GM15510 (cell line): ENCODE data around the gene NRDE2.
A peak's percentile ranks its signal among the peaks of the same experiment; 100 is the strongest.

Source experiments
- POLR2A ChIP-seq: IDR thresholded peaks from 3 replicates; pipeline ENCODE4 v1.6.1; 2011; ENCODE audit warnings: borderline replicate concordance; ENCODE audit not compliant: insufficient read length; ENCODE audit errors: extremely low read depth

NRDE2 gene

DNA sequence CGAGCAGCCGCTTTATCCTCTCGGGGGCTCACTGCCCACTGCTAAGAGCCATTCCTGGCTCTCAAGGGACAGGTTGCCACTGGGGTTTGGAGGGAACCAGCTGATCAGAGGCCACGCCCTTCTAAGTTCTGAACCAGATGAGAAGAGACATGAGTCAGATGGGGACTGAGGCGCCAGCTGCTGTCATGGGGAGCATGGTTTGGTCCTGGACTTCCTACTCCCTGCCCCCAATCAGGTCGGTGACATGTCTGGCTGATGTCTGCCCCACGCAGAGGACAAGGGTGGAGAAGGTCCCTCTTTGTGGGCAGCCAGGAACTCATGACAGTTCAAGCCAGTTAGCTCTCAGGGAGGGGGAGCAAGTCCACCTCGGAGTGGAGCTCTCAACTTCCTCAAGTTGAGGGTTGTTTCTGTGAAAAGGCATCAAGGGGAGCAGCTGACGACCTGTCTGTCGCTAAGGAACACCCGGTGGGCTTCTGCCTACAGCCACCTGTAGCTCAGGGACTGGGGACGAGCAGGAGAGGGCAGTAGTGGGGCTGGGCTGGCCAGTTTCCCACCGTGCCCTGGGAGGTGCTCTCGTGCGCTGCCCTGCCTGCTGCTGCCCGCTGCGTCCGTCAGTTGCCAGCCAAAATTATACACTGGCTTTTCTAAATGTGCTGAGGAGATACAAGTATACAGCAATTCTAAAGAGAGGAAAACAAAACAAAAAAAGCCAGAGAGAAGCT, 54.9 kb downstream of the NRDE2 start:
- TF ChIP-seq POLR2A = no peak

DNA sequence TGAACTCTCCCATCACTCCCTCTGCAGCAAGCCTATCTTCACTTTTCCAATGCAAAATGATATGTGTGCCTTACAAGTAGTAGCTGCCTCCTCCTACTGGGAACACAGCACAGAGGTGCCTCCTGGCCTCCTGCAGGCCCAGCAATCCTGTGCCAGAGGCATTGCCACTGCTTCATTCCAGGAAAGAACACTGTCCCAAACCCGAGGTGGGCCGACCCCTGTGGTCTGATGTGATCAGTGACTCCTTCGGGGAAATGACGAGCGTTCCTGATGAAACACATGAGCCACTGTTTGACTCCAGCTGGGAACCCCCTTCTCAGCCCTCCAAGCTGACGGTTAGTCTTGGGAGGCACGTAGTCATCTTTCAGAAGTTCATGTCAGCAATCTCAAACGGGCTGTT, 55.9 kb downstream of the NRDE2 start:
- no peak for TF ChIP-seq POLR2A

DNA sequence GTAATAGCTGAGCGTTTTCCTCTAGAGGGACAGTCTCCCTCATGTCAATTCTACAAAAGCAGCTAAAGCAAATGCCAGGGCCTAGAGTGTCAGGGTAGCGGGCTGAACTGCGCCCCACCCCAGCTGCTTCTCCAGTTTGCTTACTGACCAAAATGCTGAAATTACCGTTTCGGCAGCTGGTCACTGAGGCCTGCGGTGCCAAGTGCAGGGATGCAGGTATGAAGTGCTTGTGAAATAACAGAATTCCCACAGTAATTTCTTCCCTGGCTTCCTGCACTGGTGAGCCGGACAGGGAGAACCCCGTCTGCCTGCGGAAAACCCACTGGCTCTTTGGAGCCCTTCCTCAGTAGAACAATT, 56.3 kb downstream of the NRDE2 start:
- no peak for TF ChIP-seq POLR2A

DNA sequence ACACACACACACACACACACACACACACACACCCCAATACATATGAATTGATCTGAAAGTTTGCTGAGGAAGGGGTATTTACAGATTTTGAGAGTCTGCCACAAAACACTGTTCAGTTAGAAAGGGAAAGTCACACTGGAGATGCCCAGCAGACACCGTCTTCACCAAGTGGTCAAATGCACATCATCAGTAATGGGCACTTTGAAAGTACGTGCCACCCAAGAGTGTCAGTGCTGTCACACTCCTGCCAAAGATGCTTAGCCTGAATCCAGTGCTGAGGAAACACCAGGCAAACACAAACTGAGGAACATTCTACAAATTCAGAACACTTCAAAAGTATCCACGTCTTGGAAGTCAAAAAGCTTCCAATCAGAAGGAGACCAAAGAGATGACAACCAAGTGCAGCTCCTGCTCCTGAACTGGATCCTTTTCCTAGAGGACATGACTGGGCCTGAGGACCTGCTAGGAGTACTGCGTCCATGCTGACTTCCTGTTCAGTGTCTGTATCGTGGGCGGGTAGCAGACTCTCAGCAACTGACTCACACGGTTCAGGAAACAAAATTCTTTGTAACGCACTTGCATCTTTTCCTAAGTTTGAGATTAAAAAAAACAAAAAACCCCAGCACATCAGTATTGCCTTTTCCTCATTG, 56.8 kb downstream of the NRDE2 start:
- TF ChIP-seq POLR2A = no peak

DNA sequence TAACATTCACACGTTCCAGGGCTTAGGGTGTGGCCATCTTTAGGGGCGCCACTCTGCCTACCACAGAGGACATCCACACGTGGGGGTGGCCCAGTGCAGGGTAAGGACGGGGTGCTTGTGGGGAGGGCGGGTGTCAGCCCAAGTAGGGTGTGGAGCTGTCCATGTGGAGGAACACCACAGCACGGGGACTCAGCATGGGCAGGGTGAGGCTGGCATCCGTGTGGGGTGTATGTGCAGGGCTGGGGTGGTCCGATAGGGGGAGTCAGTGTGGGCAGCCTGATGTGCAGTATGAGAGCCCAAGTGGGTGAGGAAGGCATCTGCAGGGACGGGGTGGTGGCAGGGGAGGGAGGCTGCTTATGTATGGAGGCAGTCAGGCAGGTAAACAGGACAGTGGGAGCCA, 57.7 kb downstream of the NRDE2 start:
- no peak for TF ChIP-seq POLR2A

DNA sequence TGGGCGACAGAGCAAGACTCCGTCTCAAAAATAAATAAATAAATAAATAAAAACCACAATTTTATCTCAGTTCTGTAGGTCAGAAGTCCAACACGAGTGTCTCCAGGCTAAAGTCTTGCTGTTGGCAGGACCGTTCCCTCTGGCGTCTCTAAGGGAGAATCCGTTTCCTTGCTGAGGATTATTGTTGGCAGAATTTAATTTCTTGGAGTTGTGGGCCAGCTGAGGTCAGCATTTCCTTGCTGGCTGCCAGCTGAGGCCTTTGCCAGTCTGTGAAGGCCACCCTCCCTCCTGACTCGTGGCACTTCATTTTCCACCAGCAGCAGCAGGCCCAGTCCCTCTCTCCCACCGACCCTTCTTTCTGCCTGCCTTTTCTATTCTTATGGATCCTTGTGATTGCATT, 58.2 kb downstream of the NRDE2 start:
- no peak for TF ChIP-seq POLR2A

DNA sequence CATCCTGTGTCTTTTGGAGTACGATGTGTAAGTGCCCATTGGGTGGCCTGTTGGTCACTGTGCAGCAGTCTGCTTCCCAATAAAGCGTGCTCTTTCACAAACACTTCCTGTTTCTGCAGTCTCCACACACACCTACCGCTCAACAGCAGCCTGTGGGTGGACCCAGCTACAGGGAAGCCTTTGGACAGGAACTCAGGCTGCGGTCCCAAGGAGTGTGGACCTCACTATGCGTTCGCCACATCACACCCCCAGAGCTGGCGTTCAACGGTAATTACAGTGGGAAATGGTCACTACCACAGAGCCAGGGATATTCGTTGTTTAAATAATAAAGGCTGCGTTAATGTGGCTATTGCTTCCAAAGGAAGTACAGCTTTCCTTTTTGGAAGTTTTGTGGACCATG, 59.2 kb downstream of the NRDE2 start:
- TF ChIP-seq POLR2A = no peak

DNA sequence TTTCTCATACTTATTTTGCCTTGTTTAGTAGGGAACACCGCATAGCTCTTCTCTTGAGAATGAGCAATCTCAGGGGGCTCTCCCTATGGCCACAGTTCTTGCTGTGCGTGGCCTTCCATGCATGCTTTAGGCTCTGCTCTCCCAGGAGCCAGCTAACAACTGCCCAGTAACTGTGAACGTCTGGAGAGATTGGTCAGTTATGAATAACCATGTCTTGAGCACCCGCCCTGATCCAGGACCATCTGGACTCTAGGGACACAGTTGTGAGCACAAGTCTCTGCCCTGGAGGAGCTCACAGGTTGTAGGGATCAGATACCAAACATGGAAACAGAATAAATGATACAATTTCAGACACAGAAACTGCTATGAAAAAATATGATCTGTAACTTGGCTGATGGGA, 63.3 kb downstream of the NRDE2 start:
- TF ChIP-seq POLR2A = no peak

DNA sequence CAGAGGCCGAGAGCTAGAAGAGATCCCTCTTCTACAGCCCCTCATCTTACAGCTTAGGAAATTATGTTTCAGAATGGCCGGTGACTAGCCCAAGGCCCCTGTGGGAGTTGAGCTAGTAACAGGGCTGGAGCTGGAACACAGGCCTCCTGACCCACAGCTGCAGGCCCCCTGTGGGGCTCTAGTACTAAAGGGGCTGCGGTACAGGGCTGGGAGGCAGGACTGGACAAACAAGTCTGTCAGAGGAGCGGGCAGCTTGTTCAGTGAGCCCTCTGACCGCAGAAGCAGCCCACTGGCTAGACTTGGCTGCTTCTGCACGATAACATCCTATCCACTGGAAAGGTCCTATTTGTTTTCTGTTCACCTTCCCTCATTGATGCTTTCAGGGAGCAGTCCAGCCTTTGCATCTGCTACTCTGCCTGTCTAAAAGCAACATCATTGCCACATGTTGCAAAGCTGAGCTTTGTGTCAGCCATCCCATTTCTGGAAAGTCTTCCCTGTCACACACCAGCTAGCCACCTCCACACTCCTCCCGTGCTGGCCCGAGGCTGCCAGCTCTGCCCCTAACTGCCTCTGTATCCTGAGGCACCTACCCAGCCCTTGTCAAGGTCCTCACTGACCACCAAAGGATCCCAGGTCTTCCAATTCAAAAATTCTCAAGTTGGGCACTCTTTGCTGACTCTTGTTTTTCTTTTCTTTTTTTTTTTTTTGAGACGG, 65.1 kb downstream of the NRDE2 start:
- TF ChIP-seq POLR2A = no peak

DNA sequence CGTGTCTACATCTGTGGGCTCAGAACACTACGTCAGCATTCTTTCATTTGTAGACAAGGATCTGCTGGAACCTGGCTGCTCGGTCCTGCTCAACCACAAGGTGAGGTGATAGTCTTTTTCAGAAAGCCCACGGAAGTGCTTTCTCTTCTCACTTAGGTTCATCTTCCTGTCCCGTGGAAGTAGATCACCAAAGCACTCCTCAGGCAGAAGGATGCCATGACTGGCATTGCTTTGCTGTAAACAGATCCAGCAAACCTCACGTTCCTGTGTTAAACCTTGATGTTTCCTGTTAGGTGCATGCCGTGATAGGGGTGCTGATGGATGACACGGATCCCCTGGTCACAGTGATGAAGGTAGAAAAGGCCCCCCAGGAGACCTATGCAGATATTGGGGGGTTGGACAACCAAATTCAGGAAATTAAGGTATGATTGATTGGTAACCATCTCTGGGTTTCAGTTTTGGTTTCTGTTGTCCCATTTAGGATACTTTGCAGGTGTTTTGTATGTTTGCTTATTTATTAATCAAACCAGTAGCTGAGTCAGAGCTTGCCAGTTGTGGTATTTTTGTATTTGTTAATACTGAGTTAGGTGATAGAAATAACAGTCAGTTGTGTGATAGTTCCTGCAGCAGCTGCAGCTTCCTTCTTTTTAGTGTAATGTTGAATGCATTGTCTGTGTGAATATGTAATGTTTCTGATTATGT, 67.8 kb downstream of the NRDE2 start:
- no peak for TF ChIP-seq POLR2A

DNA sequence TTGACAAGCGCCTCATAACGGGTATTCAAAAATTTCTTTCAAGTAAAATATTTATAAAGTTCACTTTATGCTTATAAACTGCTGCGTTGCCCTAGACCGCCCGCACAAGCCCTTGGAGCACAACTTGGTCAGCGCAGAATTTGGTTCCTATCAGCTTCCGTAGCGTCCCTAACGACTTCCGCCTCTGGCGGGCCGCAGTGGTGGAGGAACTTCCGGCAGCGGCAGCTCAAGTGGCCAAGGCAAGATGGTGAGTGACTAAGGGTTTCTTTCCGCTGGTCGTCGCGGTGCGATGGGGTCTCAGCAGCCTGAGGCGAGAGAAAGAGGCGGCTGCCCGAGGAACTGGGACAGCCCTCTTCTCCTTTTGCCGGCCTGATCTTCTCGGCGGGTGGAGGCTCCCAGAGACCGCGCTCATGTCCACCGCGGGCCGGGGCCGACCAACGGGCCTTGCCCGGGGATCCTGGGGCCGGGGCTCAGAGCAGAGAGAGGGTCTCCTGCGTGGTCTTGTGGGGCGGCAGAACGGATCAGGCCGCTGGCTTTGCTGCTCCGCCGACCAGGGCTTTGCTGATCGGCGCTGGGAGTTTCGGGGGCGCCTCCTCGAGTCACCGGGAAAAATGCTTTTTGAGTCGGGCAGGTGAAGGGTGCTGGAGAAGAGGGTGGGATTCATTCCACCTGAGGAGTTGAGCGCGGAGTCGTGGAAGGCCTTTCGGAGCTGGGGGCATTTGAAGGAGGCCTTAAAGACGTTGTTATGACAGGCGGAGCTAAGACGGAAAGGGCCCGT, 75.2 kb downstream of the NRDE2 start, which contains the start of gene PSMC1:
TSS of gene PSMC1 (plus strand) at position 200 of the 778 bp plus-strand sequence. CDS start at position 245, 45 bp downstream.
- TF ChIP-seq POLR2A = peak; percentile 73

DNA sequence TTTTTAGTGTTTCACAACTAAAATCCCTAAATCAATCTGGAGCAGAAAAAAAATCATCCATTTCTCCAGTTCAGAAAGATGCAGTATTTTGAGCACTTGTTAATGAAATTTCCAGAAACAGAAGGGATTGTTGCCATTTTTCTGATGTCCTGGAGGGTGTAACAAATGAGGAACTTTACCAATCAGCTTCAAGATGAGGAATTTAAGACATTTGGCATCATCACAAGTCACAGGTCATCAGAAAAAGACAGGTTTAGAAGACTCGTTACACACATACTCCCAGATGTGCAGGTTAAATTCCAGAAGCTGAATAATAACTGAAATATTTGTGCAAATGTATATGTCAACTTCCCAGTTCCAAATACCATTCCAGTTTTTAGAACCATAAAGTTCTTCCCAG, 75.9 kb downstream of the NRDE2 start:
- TF ChIP-seq POLR2A = no peak

DNA sequence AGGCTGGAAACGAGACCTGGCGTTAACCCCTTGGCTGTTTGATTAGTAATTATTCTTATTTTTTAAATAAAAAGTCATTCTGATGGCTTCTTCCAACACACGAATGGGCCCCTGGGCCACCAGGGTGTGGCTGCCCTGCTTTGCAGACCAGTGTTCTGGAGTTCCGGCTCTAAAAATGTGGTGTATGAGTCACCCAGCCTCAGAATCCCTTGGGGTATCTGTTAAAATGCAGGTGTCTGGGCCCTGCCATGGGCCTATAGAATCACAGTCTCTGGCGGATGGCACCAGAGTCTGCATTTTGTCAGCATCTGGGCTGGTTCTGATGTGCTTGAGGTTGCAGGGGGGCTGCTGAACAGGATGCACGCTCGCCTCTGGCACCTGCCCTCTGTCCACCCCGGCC, 77.9 kb downstream of the NRDE2 start:
- TF ChIP-seq POLR2A = no peak

DNA sequence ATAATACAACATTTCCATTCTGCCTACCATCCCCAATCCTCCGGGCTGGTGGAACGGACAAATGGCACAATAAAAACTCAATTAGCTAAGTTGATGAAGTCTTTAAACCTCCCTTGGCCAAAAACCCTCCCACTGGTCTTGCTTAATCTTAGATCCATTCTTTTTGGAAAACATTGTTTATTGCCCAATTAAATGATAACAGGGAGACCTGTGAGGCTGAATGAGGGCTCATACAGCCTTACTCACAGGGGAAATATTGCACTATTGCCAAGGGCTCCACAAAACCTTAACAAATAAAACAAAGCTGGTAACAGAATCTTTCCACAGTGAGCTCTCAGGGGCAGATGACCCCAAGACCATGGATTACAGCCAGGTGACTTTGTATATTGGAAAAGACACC, 83.1 kb downstream of the NRDE2 start:
- TF ChIP-seq POLR2A = no peak
